Transverse colon (tissue), 4 donors: ENCODE measurements around the gene SLC5A2.

Experiments used
- CTCF ChIP-seq, 5 experiments: fragments of 200-600 bp in 3 of 5; fragments of 450-650 bp in 2 of 5; sonication (generic) in 3 of 5; IDR thresholded peaks; 1 replicate in 2 of 5; 2 replicates in 3 of 5; pipeline ENCODE4 v1.5.1; 2016 to 2017; ENCODE audit warnings: antibody characterized with exemption in 5 of 5, inconsistent platforms in 3 of 5, mild to moderate bottlenecking in 2 of 5, moderate library complexity in 1 of 5
- EP300 ChIP-seq: sonication (generic); formaldehyde crosslinking; IDR thresholded peaks from one replicate; pipeline ENCODE4 v1.6.1; 2017; ENCODE audit warnings: antibody characterized with exemption, low read depth
- POLR2A ChIP-seq: fragments of 450-650 bp; IDR thresholded peaks from one replicate; pipeline ENCODE4 v1.6.1; 2016; ENCODE audit warnings: antibody characterized with exemption, mild to moderate bottlenecking, moderate library complexity
- POLR2AphosphoS5 ChIP-seq, 3 donors: sonication (generic); formaldehyde crosslinking; IDR thresholded peaks; one replicate each; pipeline ENCODE4 v1.6.1; 2016; ENCODE audit warnings: antibody characterized with exemption in 3 of 3

GRCh38 chr16:31474773-31475738, 7.9 kb upstream of the SLC5A2 start:
- no peak for TF ChIP-seq POLR2A
- no peak for TF ChIP-seq CTCF (IDR thresholded peaks at IDR 0.05)
- TF ChIP-seq POLR2AphosphoS5 (IDR thresholded peaks at IDR 0.05), result no peak
- TF ChIP-seq EP300, result no peak
